Neural cell (in vitro differentiated cells): Measurements from ENCODE around the gene GPLD1. TPM values are rescaled to one million over a fixed set of nuclear protein-coding genes. Genes with fewer than 3 reads are reported as not detected.

Experiments
- H2AFZ ChIP-seq: fragments of 200-600, 300-800 bp; sonication (generic), shearing (Covaris generic); 2 replicates; pipeline ENCODE4 v1.6.0; 2014; ENCODE audit warnings: low read depth, mild to moderate bottlenecking, antibody characterized with exemption, low read length, moderate library complexity
- H3F3A ChIP-seq: fragments of 200-600 bp; shearing (Covaris generic); 2 replicates; pipeline ENCODE4 v1.6.1; 2016; ENCODE audit warnings: mild to moderate bottlenecking, moderate library complexity, mixed read lengths, antibody characterized with exemption, low read length; ENCODE audit not compliant: insufficient read depth, poor library complexity, severe bottlenecking
- H3K27ac ChIP-seq: fragments of 200-600, 300-800 bp; sonication (generic), shearing (Covaris generic); 2 replicates; pipeline ENCODE4 v1.5.1; 2014; ENCODE audit warnings: mild to moderate bottlenecking, low read length, moderate library complexity
- H3K27me3 ChIP-seq: fragments of 300-800, 200-600 bp; sonication (generic), shearing (Covaris generic); 2 replicates; pipeline ENCODE4 v1.6.0; 2014; ENCODE audit warnings: mild to moderate bottlenecking, low read depth, low read length, moderate library complexity; ENCODE audit not compliant: insufficient read depth
- H3K36me3 ChIP-seq: fragments of 300-800, 200-600 bp; sonication (generic), shearing (Covaris generic); 2 replicates; pipeline ENCODE4 v1.5.1; 2014; ENCODE audit warnings: mild to moderate bottlenecking, antibody characterized with exemption, low read length, moderate library complexity; ENCODE audit not compliant: insufficient read depth
- H3K4me2 ChIP-seq: fragments of 300-800, 200-600 bp; sonication (generic), shearing (Covaris generic); 2 replicates; pipeline ENCODE4 v1.6.0; 2014; ENCODE audit warnings: mild to moderate bottlenecking, low read length
- H3K4me3 ChIP-seq: fragments of 300-800, 200-600 bp; sonication (generic), shearing (Covaris generic); 2 replicates; pipeline ENCODE4 v1.5.1; 2014; ENCODE audit warnings: mild to moderate bottlenecking, low read length, moderate library complexity
- H3K79me2 ChIP-seq: fragments of 200-600 bp; shearing (Covaris generic); replicated peaks from 2 replicates; pipeline ENCODE4 v1.6.0; 2014; ENCODE audit warnings: mild to moderate bottlenecking, low read length, moderate library complexity; ENCODE audit not compliant: insufficient read depth
- H3K9ac ChIP-seq: fragments of 300-800, 200-600 bp; sonication (generic), shearing (Covaris generic); 2 replicates; pipeline ENCODE4 v1.6.1; 2016; ENCODE audit warnings: mild to moderate bottlenecking, low read length, mixed read lengths
- H3K9me2 ChIP-seq: fragments of 200-600 bp; shearing (Covaris generic); 2 replicates; pipeline ENCODE4 v1.6.1; 2016; ENCODE audit warnings: mild to moderate bottlenecking, low read length, mixed read lengths; ENCODE audit not compliant: insufficient read depth
- H3K9me3 ChIP-seq: fragments of 200-600, 300-800 bp; sonication (generic), shearing (Covaris generic); 2 replicates; pipeline ENCODE4 v1.6.1; 2016; ENCODE audit warnings: mild to moderate bottlenecking, mixed run types, low read length, moderate library complexity, mixed read lengths
- H4K20me1 ChIP-seq: fragments of 200-600 bp; shearing (Covaris generic); 2 replicates; pipeline ENCODE4 v1.6.1; 2016; ENCODE audit warnings: mild to moderate bottlenecking, mixed run types; ENCODE audit not compliant: insufficient read depth
- EP300 ChIP-seq: fragments of 450-650 bp; conservative IDR thresholded peaks from 2 replicates; pipeline ENCODE4 v1.6.1; 2014; ENCODE audit warnings: antibody characterized with exemption, mild to moderate bottlenecking, moderate library complexity; ENCODE audit not compliant: poor library complexity, severe bottlenecking
- EZH2 ChIP-seq: fragments of 200-600, 300-800 bp; shearing (Covaris generic), sonication (generic); IDR thresholded peaks from 2 replicates; pipeline ENCODE4 v1.6.1; 2014; ENCODE audit warnings: antibody characterized with exemption, low read length, borderline replicate concordance, mild to moderate bottlenecking; ENCODE audit not compliant: insufficient read depth, poor library complexity, severe bottlenecking
- MXI1 ChIP-seq: fragments of 450-650 bp; conservative IDR thresholded peaks from 2 replicates; pipeline ENCODE4 v1.6.1; 2014; ENCODE audit warnings: antibody characterized with exemption, mild to moderate bottlenecking; ENCODE audit not compliant: poor library complexity, severe bottlenecking
- POLR2AphosphoS5 ChIP-seq: IDR thresholded peaks from 2 replicates; pipeline ENCODE4 v1.6.1; 2012
- RAD21 ChIP-seq: fragments of 450-650 bp; conservative IDR thresholded peaks from 2 replicates; pipeline ENCODE4 v1.6.1; 2014; ENCODE audit warnings: antibody characterized with exemption, mild to moderate bottlenecking, moderate library complexity
- SMC3 ChIP-seq: fragments of 450-650 bp; conservative IDR thresholded peaks from 2 replicates; pipeline ENCODE4 v1.6.1; 2014; ENCODE audit warnings: antibody characterized with exemption, mild to moderate bottlenecking, moderate library complexity; ENCODE audit not compliant: poor library complexity
- TAF1 ChIP-seq: IDR thresholded peaks from 2 replicates; pipeline ENCODE4 v1.6.1; 2012; ENCODE audit warnings: low read depth
- polyA plus RNA-seq: library from polyadenylated mRNA; depleted of rRNA; stranded (reverse); fragments of >200 nt; gene quantifications from 2 replicates; pipeline ENCODE4 v1.2.3, GENCODE V29; 2014
- TF ChIP-seq, protein P1 (sequence below): fragments of 450-650 bp; IDR thresholded peaks from 2 replicates; pipeline ENCODE4 v1.5.1; 2014; ENCODE audit warnings: antibody characterized with exemption, mild to moderate bottlenecking, moderate library complexity; ENCODE audit not compliant: poor library complexity, severe bottlenecking
- TF ChIP-seq, protein P2 (sequence below): IDR thresholded peaks from 2 replicates; pipeline ENCODE4 v1.6.1; 2012; ENCODE audit warnings: borderline replicate concordance

Gene GPLD1
- polyA plus RNA-seq, 1 donor from 2014 or later: 11.0 TPM

DNA sequence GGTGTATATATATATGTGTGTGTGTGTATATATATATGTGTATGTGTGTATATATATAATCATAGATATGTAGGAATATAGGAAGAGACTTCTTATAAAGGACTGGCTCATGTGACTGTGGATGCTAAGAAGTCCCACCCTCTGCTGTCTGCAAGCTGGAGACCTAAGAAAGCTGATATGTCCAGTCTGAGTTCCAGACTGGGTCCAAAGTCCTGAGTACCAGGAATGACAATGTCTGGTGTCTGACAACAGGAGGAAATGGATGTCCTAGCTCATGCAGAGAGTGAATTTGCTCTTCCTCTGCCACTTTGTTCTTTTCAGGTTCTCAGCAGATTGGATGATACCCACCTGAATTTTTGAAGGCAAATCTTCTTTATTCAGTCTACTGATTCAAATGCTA lies 12.5 kb upstream of the GPLD1 start:
- Histone ChIP-seq H3K36me3 (peaks cover 3% of the 10 kb centered on the region), H4K20me1 (no peaks in the 10 kb centered on the region), H3K4me3 (no peak overlapping the region), H3F3A (no peaks in the 10 kb centered on the region), H3K9me3 (peaks cover 4% of the 10 kb centered on the region), H3K27me3 (no peaks in the 10 kb centered on the region), H3K4me2 (no peak overlapping the region), H2AFZ (no peak overlapping the region), H3K9me2 (no peaks in the 10 kb centered on the region), H3K79me2 (no peaks in the 10 kb centered on the region), H3K27ac (no peak overlapping the region), H3K9ac (no peak overlapping the region)
- TF ChIP-seq SMC3: no peak
- no peak for TF ChIP-seq RAD21
- no peak for TF ChIP-seq EZH2
- no peak for TF ChIP-seq POLR2AphosphoS5
- no peak for TF ChIP-seq MXI1
- TF ChIP-seq, protein P1, sequence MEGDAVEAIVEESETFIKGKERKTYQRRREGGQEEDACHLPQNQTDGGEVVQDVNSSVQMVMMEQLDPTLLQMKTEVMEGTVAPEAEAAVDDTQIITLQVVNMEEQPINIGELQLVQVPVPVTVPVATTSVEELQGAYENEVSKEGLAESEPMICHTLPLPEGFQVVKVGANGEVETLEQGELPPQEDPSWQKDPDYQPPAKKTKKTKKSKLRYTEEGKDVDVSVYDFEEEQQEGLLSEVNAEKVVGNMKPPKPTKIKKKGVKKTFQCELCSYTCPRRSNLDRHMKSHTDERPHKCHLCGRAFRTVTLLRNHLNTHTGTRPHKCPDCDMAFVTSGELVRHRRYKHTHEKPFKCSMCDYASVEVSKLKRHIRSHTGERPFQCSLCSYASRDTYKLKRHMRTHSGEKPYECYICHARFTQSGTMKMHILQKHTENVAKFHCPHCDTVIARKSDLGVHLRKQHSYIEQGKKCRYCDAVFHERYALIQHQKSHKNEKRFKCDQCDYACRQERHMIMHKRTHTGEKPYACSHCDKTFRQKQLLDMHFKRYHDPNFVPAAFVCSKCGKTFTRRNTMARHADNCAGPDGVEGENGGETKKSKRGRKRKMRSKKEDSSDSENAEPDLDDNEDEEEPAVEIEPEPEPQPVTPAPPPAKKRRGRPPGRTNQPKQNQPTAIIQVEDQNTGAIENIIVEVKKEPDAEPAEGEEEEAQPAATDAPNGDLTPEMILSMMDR: no peak
- no peak for TF ChIP-seq TAF1
- TF ChIP-seq EP300: no peak
- TF ChIP-seq, protein P2, sequence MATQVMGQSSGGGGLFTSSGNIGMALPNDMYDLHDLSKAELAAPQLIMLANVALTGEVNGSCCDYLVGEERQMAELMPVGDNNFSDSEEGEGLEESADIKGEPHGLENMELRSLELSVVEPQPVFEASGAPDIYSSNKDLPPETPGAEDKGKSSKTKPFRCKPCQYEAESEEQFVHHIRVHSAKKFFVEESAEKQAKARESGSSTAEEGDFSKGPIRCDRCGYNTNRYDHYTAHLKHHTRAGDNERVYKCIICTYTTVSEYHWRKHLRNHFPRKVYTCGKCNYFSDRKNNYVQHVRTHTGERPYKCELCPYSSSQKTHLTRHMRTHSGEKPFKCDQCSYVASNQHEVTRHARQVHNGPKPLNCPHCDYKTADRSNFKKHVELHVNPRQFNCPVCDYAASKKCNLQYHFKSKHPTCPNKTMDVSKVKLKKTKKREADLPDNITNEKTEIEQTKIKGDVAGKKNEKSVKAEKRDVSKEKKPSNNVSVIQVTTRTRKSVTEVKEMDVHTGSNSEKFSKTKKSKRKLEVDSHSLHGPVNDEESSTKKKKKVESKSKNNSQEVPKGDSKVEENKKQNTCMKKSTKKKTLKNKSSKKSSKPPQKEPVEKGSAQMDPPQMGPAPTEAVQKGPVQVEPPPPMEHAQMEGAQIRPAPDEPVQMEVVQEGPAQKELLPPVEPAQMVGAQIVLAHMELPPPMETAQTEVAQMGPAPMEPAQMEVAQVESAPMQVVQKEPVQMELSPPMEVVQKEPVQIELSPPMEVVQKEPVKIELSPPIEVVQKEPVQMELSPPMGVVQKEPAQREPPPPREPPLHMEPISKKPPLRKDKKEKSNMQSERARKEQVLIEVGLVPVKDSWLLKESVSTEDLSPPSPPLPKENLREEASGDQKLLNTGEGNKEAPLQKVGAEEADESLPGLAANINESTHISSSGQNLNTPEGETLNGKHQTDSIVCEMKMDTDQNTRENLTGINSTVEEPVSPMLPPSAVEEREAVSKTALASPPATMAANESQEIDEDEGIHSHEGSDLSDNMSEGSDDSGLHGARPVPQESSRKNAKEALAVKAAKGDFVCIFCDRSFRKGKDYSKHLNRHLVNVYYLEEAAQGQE: no peak

DNA sequence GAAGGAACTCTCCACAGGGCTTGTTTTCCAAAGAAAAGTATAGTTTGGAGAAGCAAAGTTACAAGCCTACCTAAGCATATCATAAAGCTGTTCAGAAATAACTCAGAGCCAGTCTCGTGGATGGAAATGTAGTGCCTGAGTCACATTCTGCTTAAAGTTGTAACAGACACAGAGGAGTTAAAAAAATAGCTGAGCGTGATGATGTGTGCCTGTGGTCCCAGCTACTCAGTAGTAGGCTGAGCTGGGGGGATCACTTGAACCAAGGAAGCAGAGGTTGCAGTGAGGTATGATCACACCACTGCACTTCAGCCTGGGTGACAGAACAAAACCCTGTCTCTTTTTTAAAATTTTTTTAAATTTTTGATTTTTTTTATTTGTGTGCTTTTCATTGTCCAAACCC lies 12.0 kb upstream of the GPLD1 start:
- H3K9me3 ChIP-seq: peaks cover 4% of the 10 kb centered on the region
- H3K4me3 ChIP-seq: no peak overlapping the region
- H3K79me2 ChIP-seq: no peaks in the 10 kb centered on the region
- H3K27me3 ChIP-seq: no peaks in the 10 kb centered on the region
- H3K9ac ChIP-seq: no peak overlapping the region
- H3K36me3 ChIP-seq: no peaks in the 10 kb centered on the region
- no peaks in the 10 kb centered on the region for H3F3A ChIP-seq
- H3K9me2 ChIP-seq: no peaks in the 10 kb centered on the region
- no peak overlapping the region for H3K27ac ChIP-seq
- no peaks in the 10 kb centered on the region for H4K20me1 ChIP-seq
- no peak for TF ChIP-seq POLR2AphosphoS5
- no peak for TF ChIP-seq EP300
- TF ChIP-seq RAD21: no peak
- TF ChIP-seq, protein P2: no peak
- TF ChIP-seq MXI1: no peak
- TF ChIP-seq SMC3: no peak
- no peak for TF ChIP-seq TAF1
- TF ChIP-seq, protein P1: no peak
- no peak for TF ChIP-seq EZH2
- H3K4me2 ChIP-seq: no peak overlapping the region
- H2AFZ ChIP-seq: no peak overlapping the region
